SU-DHL-6 (cell line): Measurements from ENCODE around the gene OR2A12.

Source experiments
- EZH2phosphoT487 ChIP-seq: fragments of 200-600 bp; sonication (generic), shearing (Covaris generic); conservative IDR thresholded peaks from 2 replicates; pipeline ENCODE4 v1.6.1; 2018; ENCODE audit warnings: mild to moderate bottlenecking, antibody characterized with exemption, low read length, moderate library complexity, mixed read lengths
- TF ChIP-seq, protein P1 (sequence below): fragments of 200-600 bp; sonication (generic); IDR thresholded peaks from one replicate; pipeline ENCODE4 v1.5.1; 2017; ENCODE audit warnings: antibody characterized with exemption, mild to moderate bottlenecking, low read length, moderate library complexity; ENCODE audit not compliant: insufficient read depth, poor library complexity, severe bottlenecking

DNA sequence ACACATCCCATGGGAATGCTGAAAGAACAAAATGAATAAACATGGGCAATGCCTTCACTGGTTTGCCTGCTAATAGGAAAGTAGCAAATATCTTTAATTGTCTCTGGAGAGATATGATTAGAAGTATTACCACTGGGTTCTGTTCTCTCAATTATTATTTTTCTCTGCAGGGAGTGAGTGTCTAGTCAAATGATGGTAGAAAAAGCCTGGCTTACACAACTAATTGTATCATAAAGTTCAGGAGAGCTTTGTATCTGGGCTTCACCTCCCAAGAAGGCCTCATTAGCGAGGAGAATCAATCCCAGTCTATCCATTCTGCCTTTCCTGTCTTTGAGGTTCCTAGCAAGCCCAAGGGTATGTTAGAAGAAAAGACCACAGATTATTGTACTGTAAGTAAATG is 36.8 kb downstream of the OR2A12 start, which contains the start of gene OR2A14:
- no peak for TF ChIP-seq EZH2phosphoT487
- TF ChIP-seq, protein P1, sequence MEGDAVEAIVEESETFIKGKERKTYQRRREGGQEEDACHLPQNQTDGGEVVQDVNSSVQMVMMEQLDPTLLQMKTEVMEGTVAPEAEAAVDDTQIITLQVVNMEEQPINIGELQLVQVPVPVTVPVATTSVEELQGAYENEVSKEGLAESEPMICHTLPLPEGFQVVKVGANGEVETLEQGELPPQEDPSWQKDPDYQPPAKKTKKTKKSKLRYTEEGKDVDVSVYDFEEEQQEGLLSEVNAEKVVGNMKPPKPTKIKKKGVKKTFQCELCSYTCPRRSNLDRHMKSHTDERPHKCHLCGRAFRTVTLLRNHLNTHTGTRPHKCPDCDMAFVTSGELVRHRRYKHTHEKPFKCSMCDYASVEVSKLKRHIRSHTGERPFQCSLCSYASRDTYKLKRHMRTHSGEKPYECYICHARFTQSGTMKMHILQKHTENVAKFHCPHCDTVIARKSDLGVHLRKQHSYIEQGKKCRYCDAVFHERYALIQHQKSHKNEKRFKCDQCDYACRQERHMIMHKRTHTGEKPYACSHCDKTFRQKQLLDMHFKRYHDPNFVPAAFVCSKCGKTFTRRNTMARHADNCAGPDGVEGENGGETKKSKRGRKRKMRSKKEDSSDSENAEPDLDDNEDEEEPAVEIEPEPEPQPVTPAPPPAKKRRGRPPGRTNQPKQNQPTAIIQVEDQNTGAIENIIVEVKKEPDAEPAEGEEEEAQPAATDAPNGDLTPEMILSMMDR, result no peak
